Measurements from ENCODE around the gene NACC2.
"Not testable (repeated sequence)": the region's sequence is repeated elsewhere in the genome, so short reads cannot be mapped to it uniquely, and the experiment has no call there.

DNA sequence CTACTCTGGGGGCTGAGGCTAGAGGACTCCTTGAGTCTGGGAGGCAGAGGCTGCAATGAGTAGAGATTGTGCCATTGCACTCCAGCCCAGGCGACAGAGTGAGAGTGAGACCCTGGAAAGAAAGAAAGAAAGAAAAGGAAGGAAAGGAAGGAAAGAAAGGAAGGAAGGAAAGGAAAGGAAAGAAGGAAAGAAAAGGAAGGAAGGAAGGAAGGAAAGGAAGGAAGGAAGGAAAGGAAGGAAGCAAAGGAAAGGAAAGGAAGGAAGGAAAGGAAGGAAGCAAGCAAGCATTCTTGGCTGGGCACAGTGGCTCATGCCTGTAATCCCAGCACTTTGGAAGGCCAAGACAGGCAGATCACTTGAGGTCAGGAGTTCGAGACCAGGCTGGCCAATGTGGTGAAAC, 54.2 kb downstream of the NACC2 start:
- not testable (repeated sequence) for TF ChIP-seq POLR2A (IDR thresholded peaks at IDR 0.05)
- TF ChIP-seq, protein P1, sequence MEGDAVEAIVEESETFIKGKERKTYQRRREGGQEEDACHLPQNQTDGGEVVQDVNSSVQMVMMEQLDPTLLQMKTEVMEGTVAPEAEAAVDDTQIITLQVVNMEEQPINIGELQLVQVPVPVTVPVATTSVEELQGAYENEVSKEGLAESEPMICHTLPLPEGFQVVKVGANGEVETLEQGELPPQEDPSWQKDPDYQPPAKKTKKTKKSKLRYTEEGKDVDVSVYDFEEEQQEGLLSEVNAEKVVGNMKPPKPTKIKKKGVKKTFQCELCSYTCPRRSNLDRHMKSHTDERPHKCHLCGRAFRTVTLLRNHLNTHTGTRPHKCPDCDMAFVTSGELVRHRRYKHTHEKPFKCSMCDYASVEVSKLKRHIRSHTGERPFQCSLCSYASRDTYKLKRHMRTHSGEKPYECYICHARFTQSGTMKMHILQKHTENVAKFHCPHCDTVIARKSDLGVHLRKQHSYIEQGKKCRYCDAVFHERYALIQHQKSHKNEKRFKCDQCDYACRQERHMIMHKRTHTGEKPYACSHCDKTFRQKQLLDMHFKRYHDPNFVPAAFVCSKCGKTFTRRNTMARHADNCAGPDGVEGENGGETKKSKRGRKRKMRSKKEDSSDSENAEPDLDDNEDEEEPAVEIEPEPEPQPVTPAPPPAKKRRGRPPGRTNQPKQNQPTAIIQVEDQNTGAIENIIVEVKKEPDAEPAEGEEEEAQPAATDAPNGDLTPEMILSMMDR (IDR thresholded peaks at IDR 0.05 in 4 of 5, conservative IDR thresholded peaks at IDR 0.05 in 1 of 5) = not testable (repeated sequence)

All from gastrocnemius medialis (tissue), 4 donors.